Measurements from ENCODE around the gene ZNRF1. TPM values are rescaled to one million over a fixed set of nuclear protein-coding genes. Genes with fewer than 3 reads are reported as not detected.

ZNRF1 gene
- total RNA-seq, 1 experiment from 2014 or later: 52.3 TPM

DNA sequence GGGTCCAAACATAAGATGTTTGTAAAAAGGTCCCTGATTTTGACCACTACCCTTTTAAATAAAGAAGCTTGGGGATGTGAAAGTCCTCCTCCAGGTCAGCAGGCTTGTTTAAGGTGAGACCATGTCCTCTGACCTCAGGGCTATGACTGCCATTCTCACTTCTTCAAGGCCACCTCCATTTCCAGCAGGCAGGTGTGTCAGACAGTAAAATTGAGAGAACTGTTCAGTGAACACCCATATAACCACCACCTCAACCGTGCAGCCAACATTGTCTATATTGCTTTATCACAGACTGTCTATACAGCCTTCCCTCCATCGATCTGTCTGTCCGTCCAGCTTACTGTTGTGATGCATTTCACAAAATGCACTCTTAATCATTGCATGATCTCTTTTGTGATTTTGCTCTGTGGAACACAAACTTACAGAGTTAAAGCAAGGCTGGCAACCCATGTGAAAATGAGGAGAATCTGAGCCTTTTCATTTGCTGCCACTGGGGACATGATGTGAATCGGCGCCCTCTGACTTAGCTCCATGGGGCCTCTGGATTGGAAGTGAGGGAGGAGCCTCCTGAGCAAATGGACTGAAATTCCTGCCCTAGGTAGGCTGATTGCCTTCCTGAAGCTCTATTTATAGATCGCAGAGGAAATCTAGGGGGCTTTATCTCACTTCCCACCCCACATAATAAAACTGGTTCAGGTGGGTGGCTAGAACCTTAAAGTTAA lies 53.8 kb downstream of the ZNRF1 start:
- no peaks in the 10 kb centered on the region for H3K36me3 ChIP-seq (ENCODE audit: control insufficient read depth, insufficient read depth, low read length)
- no peaks in the 10 kb centered on the region for H3K9me3 ChIP-seq (ENCODE audit: control insufficient read depth, insufficient read depth, low read depth, low read length)
- POLR2A ChIA-PET: no interaction called here
- BruUV-seq (replicated peaks): no TSS peak
- CTCF ChIA-PET: no interaction called here
- peaks cover 12% of the 10 kb centered on the region for H3K4me1 ChIP-seq (ENCODE audit: control insufficient read depth, insufficient read depth, low read length)
- no peak overlapping the region for H3K4me3 ChIP-seq (ENCODE audit: low read depth in 2 of 2, low read length in 2 of 2)
- intact Hi-C loops (cut with micrococcal nuclease; ENCODE audit: unreplicated experiment): no loop called here
- ATAC-seq (no peak), DNase-seq (ENCODE audit: low read depth, low spot score) (no peak)
- TF ChIP-seq POLR2AphosphoS5 (IDR thresholded peaks at IDR 0.05; ENCODE audit: low read depth, low read length) (no peak), SIN3A (IDR thresholded peaks at IDR 0.05; ENCODE audit: borderline replicate concordance, insufficient read depth, low read depth, low read length) (no peak), TCF7L2 (IDR thresholded peaks at IDR 0.05; ENCODE audit: low read depth, low read length) (no peak)
- TF ChIP-seq, protein P1, sequence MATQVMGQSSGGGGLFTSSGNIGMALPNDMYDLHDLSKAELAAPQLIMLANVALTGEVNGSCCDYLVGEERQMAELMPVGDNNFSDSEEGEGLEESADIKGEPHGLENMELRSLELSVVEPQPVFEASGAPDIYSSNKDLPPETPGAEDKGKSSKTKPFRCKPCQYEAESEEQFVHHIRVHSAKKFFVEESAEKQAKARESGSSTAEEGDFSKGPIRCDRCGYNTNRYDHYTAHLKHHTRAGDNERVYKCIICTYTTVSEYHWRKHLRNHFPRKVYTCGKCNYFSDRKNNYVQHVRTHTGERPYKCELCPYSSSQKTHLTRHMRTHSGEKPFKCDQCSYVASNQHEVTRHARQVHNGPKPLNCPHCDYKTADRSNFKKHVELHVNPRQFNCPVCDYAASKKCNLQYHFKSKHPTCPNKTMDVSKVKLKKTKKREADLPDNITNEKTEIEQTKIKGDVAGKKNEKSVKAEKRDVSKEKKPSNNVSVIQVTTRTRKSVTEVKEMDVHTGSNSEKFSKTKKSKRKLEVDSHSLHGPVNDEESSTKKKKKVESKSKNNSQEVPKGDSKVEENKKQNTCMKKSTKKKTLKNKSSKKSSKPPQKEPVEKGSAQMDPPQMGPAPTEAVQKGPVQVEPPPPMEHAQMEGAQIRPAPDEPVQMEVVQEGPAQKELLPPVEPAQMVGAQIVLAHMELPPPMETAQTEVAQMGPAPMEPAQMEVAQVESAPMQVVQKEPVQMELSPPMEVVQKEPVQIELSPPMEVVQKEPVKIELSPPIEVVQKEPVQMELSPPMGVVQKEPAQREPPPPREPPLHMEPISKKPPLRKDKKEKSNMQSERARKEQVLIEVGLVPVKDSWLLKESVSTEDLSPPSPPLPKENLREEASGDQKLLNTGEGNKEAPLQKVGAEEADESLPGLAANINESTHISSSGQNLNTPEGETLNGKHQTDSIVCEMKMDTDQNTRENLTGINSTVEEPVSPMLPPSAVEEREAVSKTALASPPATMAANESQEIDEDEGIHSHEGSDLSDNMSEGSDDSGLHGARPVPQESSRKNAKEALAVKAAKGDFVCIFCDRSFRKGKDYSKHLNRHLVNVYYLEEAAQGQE (IDR thresholded peaks at IDR 0.05; ENCODE audit: insufficient read depth in 1 of 2, low read depth in 2 of 2, low read length in 1 of 2): no peak
- TF ChIP-seq, protein P2, sequence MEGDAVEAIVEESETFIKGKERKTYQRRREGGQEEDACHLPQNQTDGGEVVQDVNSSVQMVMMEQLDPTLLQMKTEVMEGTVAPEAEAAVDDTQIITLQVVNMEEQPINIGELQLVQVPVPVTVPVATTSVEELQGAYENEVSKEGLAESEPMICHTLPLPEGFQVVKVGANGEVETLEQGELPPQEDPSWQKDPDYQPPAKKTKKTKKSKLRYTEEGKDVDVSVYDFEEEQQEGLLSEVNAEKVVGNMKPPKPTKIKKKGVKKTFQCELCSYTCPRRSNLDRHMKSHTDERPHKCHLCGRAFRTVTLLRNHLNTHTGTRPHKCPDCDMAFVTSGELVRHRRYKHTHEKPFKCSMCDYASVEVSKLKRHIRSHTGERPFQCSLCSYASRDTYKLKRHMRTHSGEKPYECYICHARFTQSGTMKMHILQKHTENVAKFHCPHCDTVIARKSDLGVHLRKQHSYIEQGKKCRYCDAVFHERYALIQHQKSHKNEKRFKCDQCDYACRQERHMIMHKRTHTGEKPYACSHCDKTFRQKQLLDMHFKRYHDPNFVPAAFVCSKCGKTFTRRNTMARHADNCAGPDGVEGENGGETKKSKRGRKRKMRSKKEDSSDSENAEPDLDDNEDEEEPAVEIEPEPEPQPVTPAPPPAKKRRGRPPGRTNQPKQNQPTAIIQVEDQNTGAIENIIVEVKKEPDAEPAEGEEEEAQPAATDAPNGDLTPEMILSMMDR (IDR thresholded peaks at IDR 0.05): no peak
- in situ Hi-C loops (cut with HindIII; ENCODE audit: low pct_unique_long_range_greater_than_20kb, low sequenced_read_pairs): no loop called here
- H3K27ac ChIP-seq (ENCODE audit: low read length): no peak overlapping the region
- no peaks in the 10 kb centered on the region for H3K27me3 ChIP-seq (ENCODE audit: control insufficient read depth, insufficient read depth, low read length)

DNA sequence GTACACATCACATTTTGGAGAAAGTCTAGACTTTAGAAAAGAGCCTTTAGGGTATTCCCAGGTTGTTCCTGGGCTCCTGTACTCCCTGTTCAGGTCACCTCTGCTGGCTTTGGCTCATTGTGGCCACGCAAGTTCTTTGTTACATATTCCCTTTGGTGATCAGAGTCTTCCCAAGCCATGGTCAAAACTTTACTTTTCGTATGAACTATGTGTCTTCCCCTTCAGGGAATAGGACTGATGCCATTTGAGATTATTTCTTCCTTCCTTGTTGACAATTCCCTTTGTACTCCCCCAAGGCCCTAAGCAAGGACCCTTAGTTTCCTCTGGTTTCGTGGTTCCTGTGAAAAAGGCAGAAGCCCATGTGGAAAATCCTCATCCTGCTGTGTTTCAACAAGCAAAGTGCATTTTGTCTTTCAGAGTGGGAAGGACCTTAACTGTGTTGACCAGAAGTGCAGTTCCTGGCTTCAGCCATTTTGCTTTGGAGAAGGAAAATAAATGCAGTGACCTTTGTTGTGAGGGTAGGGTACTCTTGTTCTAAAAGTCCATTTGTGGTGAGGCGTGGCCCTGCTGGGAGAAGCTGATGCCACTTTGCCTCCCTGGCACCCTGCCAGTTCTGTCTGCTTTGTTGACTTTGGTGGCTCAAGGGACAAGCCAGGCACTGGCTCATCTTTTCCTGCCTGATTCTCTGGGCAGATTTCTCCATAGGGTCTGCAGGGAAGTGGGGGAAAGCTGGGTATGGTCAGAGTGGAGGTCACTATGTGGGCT lies 55.1 kb downstream of the ZNRF1 start:
- no TSS peak for BruUV-seq (replicated peaks)
- Histone ChIP-seq H3K27me3 (ENCODE audit: control insufficient read depth, insufficient read depth, low read length) (no peaks in the 10 kb centered on the region), H3K4me3 (ENCODE audit: low read depth in 2 of 2, low read length in 2 of 2) (no peak overlapping the region), H3K27ac (ENCODE audit: low read length) (no peak overlapping the region), H3K36me3 (ENCODE audit: control insufficient read depth, insufficient read depth, low read length) (no peaks in the 10 kb centered on the region), H3K4me1 (ENCODE audit: control insufficient read depth, insufficient read depth, low read length) (peaks cover 10% of the 10 kb centered on the region), H3K9me3 (ENCODE audit: control insufficient read depth, insufficient read depth, low read depth, low read length) (no peaks in the 10 kb centered on the region)
- ChIA-PET CTCF (no interaction called here), POLR2A (no interaction called here)
- ATAC-seq: no peak
- intact Hi-C loops (cut with micrococcal nuclease; ENCODE audit: unreplicated experiment): no loop called here
- no peak for DNase-seq (ENCODE audit: low read depth, low spot score)
- TF ChIP-seq, protein P1 (IDR thresholded peaks at IDR 0.05; ENCODE audit: insufficient read depth in 1 of 2, low read depth in 2 of 2, low read length in 1 of 2): no peak
- TF ChIP-seq SIN3A (IDR thresholded peaks at IDR 0.05; ENCODE audit: borderline replicate concordance, insufficient read depth, low read depth, low read length) (no peak), POLR2AphosphoS5 (IDR thresholded peaks at IDR 0.05; ENCODE audit: low read depth, low read length) (no peak), TCF7L2 (IDR thresholded peaks at IDR 0.05; ENCODE audit: low read depth, low read length) (no peak)
- TF ChIP-seq, protein P2 (IDR thresholded peaks at IDR 0.05): no peak
- in situ Hi-C loops (cut with HindIII; ENCODE audit: low pct_unique_long_range_greater_than_20kb, low sequenced_read_pairs): no loop called here
